ENCODE measurements around the gene NBAS. TPM values are rescaled to one million over a fixed set of nuclear protein-coding genes. Genes with fewer than 3 reads are reported as not detected.

The NBAS gene
- total RNA-seq, 1 experiment from 2014 or later: 36.3 TPM

GRCh38 chr2:15364561-15364960 is 196.6 kb downstream of the NBAS start:
- in situ Hi-C loops (cut with HindIII; ENCODE audit: low pct_unique_long_range_greater_than_20kb, low sequenced_read_pairs): no loop called here
- POLR2A ChIA-PET: no interaction called here
- no peaks in the 10 kb centered on the region for H3K27me3 ChIP-seq (ENCODE audit: control insufficient read depth, insufficient read depth, low read length)
- H3K9me3 ChIP-seq (ENCODE audit: control insufficient read depth, insufficient read depth, low read depth, low read length): no peaks in the 10 kb centered on the region
- no peaks in the 10 kb centered on the region for H3K36me3 ChIP-seq (ENCODE audit: control insufficient read depth, insufficient read depth, low read length)
- CTCF ChIA-PET: no interaction called here
- no TSS peak for BruUV-seq (replicated peaks)
- no peaks in the 10 kb centered on the region for H3K4me1 ChIP-seq (ENCODE audit: control insufficient read depth, insufficient read depth, low read length)
- H3K4me3 ChIP-seq (ENCODE audit: low read depth in 2 of 2, low read length in 2 of 2): no peak overlapping the region
- ATAC-seq: no peak
- TF ChIP-seq POLR2AphosphoS5 (IDR thresholded peaks at IDR 0.05; ENCODE audit: low read depth, low read length): no peak
- TF ChIP-seq, protein P1, sequence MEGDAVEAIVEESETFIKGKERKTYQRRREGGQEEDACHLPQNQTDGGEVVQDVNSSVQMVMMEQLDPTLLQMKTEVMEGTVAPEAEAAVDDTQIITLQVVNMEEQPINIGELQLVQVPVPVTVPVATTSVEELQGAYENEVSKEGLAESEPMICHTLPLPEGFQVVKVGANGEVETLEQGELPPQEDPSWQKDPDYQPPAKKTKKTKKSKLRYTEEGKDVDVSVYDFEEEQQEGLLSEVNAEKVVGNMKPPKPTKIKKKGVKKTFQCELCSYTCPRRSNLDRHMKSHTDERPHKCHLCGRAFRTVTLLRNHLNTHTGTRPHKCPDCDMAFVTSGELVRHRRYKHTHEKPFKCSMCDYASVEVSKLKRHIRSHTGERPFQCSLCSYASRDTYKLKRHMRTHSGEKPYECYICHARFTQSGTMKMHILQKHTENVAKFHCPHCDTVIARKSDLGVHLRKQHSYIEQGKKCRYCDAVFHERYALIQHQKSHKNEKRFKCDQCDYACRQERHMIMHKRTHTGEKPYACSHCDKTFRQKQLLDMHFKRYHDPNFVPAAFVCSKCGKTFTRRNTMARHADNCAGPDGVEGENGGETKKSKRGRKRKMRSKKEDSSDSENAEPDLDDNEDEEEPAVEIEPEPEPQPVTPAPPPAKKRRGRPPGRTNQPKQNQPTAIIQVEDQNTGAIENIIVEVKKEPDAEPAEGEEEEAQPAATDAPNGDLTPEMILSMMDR (IDR thresholded peaks at IDR 0.05): no peak
- no peak for TF ChIP-seq TCF7L2 (IDR thresholded peaks at IDR 0.05; ENCODE audit: low read depth, low read length)
- no peak for TF ChIP-seq SIN3A (IDR thresholded peaks at IDR 0.05; ENCODE audit: borderline replicate concordance, insufficient read depth, low read depth, low read length)
- TF ChIP-seq, protein P2, sequence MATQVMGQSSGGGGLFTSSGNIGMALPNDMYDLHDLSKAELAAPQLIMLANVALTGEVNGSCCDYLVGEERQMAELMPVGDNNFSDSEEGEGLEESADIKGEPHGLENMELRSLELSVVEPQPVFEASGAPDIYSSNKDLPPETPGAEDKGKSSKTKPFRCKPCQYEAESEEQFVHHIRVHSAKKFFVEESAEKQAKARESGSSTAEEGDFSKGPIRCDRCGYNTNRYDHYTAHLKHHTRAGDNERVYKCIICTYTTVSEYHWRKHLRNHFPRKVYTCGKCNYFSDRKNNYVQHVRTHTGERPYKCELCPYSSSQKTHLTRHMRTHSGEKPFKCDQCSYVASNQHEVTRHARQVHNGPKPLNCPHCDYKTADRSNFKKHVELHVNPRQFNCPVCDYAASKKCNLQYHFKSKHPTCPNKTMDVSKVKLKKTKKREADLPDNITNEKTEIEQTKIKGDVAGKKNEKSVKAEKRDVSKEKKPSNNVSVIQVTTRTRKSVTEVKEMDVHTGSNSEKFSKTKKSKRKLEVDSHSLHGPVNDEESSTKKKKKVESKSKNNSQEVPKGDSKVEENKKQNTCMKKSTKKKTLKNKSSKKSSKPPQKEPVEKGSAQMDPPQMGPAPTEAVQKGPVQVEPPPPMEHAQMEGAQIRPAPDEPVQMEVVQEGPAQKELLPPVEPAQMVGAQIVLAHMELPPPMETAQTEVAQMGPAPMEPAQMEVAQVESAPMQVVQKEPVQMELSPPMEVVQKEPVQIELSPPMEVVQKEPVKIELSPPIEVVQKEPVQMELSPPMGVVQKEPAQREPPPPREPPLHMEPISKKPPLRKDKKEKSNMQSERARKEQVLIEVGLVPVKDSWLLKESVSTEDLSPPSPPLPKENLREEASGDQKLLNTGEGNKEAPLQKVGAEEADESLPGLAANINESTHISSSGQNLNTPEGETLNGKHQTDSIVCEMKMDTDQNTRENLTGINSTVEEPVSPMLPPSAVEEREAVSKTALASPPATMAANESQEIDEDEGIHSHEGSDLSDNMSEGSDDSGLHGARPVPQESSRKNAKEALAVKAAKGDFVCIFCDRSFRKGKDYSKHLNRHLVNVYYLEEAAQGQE (IDR thresholded peaks at IDR 0.05; ENCODE audit: insufficient read depth in 1 of 2, low read depth in 2 of 2, low read length in 1 of 2): no peak
- no peak overlapping the region for H3K27ac ChIP-seq (ENCODE audit: low read length)
- intact Hi-C loops (cut with micrococcal nuclease; ENCODE audit: unreplicated experiment): no loop called here
- DNase-seq (ENCODE audit: low read depth, low spot score): no peak

GRCh38 chr2:15363734-15364133 is 197.4 kb downstream of the NBAS start:
- no TSS peak for BruUV-seq (replicated peaks)
- no peaks in the 10 kb centered on the region for H3K4me1 ChIP-seq (ENCODE audit: control insufficient read depth, insufficient read depth, low read length)
- no peak overlapping the region for H3K4me3 ChIP-seq (ENCODE audit: low read depth in 2 of 2, low read length in 2 of 2)
- TF ChIP-seq POLR2AphosphoS5 (IDR thresholded peaks at IDR 0.05; ENCODE audit: low read depth, low read length) (no peak), SIN3A (IDR thresholded peaks at IDR 0.05; ENCODE audit: borderline replicate concordance, insufficient read depth, low read depth, low read length) (no peak), TCF7L2 (IDR thresholded peaks at IDR 0.05; ENCODE audit: low read depth, low read length) (no peak)
- TF ChIP-seq, protein P2 (IDR thresholded peaks at IDR 0.05; ENCODE audit: insufficient read depth in 1 of 2, low read depth in 2 of 2, low read length in 1 of 2): no peak
- TF ChIP-seq, protein P1 (IDR thresholded peaks at IDR 0.05): no peak
- POLR2A ChIA-PET: no interaction called here
- H3K36me3 ChIP-seq (ENCODE audit: control insufficient read depth, insufficient read depth, low read length): no peaks in the 10 kb centered on the region
- no peaks in the 10 kb centered on the region for H3K9me3 ChIP-seq (ENCODE audit: control insufficient read depth, insufficient read depth, low read depth, low read length)
- H3K27me3 ChIP-seq (ENCODE audit: control insufficient read depth, insufficient read depth, low read length): no peaks in the 10 kb centered on the region
- CTCF ChIA-PET: no interaction called here
- ATAC-seq (no peak), DNase-seq (ENCODE audit: low read depth, low spot score) (no peak)
- H3K27ac ChIP-seq (ENCODE audit: low read length): no peak overlapping the region
- intact Hi-C loops (cut with micrococcal nuclease; ENCODE audit: unreplicated experiment): no loop called here
- in situ Hi-C loops (cut with HindIII; ENCODE audit: low pct_unique_long_range_greater_than_20kb, low sequenced_read_pairs): no loop called here

Measured in Panc1 (cell line).